ENCODE results near the gene SYT2. TPM values are rescaled to one million over a fixed set of nuclear protein-coding genes. Genes with fewer than 3 reads are reported as not detected.

Gene SYT2
- total RNA-seq, 1 donor, result not detected

- H3K4me3 ChIP-seq (ENCODE audit: low read depth, low read length), result no peak overlapping the region
- no peak for TF ChIP-seq CTCF (IDR thresholded peaks at IDR 0.05; ENCODE audit: insufficient read depth, low read depth, low read length)
- DNase-seq (ENCODE audit: low read depth), result no peak
These were observed 5.7 kb downstream of the SYT2 start for GRCh38 chr1:202704601-202705000.

GRCh38 chr1:202703191-202703590, 7.1 kb downstream of the SYT2 start:
- H3K4me3 ChIP-seq (ENCODE audit: low read depth, low read length), result no peak overlapping the region
- TF ChIP-seq CTCF (IDR thresholded peaks at IDR 0.05; ENCODE audit: insufficient read depth, low read depth, low read length), result no peak

GRCh38 chr1:202702088-202702487, 8.2 kb downstream of the SYT2 start:
- DNase-seq (ENCODE audit: low read depth), result no peak
- TF ChIP-seq CTCF (IDR thresholded peaks at IDR 0.05; ENCODE audit: insufficient read depth, low read depth, low read length), result no peak
- H3K4me3 ChIP-seq (ENCODE audit: low read depth, low read length), result no peak overlapping the region

More at GRCh38 chr1:202703191-202703590, 7.1 kb downstream of the SYT2 start:
- no peak for DNase-seq (ENCODE audit: low read depth)

GRCh38 chr1:202701200-202701599, 9.1 kb downstream of the SYT2 start:
- TF ChIP-seq CTCF (IDR thresholded peaks at IDR 0.05; ENCODE audit: insufficient read depth, low read depth, low read length), result no peak
- H3K4me3 ChIP-seq (ENCODE audit: low read depth, low read length), result no peak overlapping the region
- no peak for DNase-seq (ENCODE audit: low read depth)

GRCh38 chr1:202700061-202700460, 10.2 kb downstream of the SYT2 start:
- H3K4me3 ChIP-seq (ENCODE audit: low read depth, low read length), result no peak overlapping the region
- DNase-seq (ENCODE audit: low read depth), result no peak
- no peak for TF ChIP-seq CTCF (IDR thresholded peaks at IDR 0.05; ENCODE audit: insufficient read depth, low read depth, low read length)

- no peak overlapping the region for H3K4me3 ChIP-seq (ENCODE audit: low read depth, low read length)
- no peak for TF ChIP-seq CTCF (IDR thresholded peaks at IDR 0.05; ENCODE audit: insufficient read depth, low read depth, low read length)
- no peak for DNase-seq (ENCODE audit: low read depth)
These were observed 12.0 kb downstream of the SYT2 start for GRCh38 chr1:202698276-202698675.

- TF ChIP-seq CTCF (IDR thresholded peaks at IDR 0.05; ENCODE audit: insufficient read depth, low read depth, low read length), result no peak
- H3K4me3 ChIP-seq (ENCODE audit: low read depth, low read length), result no peak overlapping the region
- DNase-seq (ENCODE audit: low read depth), result no peak
These were observed 13.2 kb downstream of the SYT2 start for GRCh38 chr1:202697038-202697437.
